ENCODE results near the gene TTC27. TPM values are rescaled to one million over a fixed set of nuclear protein-coding genes. Genes with fewer than 3 reads are reported as not detected.

TTC27 gene
- total and polyA plus RNA-seq, 4 donors, result 3.5 to 13.5 (median 6.3) TPM

DNA sequence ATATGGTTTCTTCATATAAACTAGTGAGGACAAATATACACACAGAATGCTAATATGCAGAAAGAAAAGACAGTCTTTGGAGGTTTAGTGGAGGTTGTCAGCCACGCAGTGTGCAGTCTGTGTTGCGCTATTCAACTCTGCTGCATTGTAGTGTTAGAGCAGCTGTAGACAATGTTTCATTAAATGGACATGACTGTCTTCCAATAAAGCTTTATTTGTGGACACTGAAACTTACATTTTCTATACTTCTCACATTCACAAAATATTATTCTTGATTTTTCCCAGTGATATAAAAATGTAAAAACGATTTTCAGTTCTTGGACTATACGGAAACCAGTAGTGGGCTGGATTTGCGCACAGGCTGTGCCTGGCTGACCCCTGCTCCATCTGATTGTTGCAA is 13.3 kb downstream of the TTC27 start (continued):
- TF ChIP-seq, protein P1, sequence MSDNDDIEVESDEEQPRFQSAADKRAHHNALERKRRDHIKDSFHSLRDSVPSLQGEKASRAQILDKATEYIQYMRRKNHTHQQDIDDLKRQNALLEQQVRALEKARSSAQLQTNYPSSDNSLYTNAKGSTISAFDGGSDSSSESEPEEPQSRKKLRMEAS (IDR thresholded peaks at IDR 0.05), result no peak
- no peak for TF ChIP-seq GABPA (IDR thresholded peaks at IDR 0.05 in 1 of 2, conservative IDR thresholded peaks at IDR 0.05 in 1 of 2)

DNA sequence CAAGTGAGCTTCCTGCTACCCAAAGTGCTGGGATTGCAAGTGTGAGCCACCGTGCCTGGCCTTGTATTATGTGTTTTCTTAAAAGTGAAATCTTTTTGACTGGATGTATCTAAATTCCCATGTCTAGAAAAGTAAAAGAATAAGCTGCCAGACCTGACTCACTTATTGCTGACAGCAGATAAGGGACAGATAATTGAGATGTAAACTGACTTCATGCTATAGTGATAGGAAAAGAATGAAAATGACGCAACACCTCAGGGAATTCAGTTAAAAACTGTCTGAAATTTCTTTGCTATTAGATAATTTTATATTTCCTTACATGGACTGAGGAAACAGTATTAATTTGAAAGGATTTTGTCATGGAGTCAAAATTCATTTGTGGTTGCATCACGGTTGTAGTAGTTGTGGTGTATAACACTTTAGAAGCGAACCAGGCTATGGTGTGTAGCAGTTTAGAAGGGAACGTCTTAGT is 19.4 kb downstream of the TTC27 start:
- H3K27ac ChIP-seq (ENCODE audit: low read depth in 1 of 2, low read length in 2 of 2), result no peak overlapping the region

More for the DNA sequence above, 19.4 kb downstream of the TTC27 start:
- Histone ChIP-seq H3K4me1 (ENCODE audit: control insufficient read depth in 4 of 4, insufficient read depth in 4 of 4, low read length in 3 of 4) (no peaks in the 10 kb centered on the region), H3K27me3 (ENCODE audit: control insufficient read depth in 4 of 4, insufficient read depth in 4 of 4, low read length in 3 of 4) (no peaks in the 10 kb centered on the region), H3K36me3 (ENCODE audit: control insufficient read depth in 4 of 4, insufficient read depth in 3 of 4, low read depth in 1 of 4, low read length in 3 of 4) (peaks cover 3 to 27% (median 19%) of the 10 kb centered on the region in 4 donors), H3K9me3 (ENCODE audit: control insufficient read depth in 4 of 4, low read length in 3 of 4) (no peaks in the 10 kb centered on the region), H3K9ac (ENCODE audit: low read depth in 1 of 2, low read length in 2 of 2) (no peak overlapping the region), H3K4me3 (ENCODE audit: low read depth in 1 of 3, low read length in 3 of 3) (no peak overlapping the region)
- no peak for TF ChIP-seq JUND (IDR thresholded peaks at IDR 0.05)
- TF ChIP-seq FOXA2 (IDR thresholded peaks at IDR 0.05), result no peak
- no peak for TF ChIP-seq RXRA (IDR thresholded peaks at IDR 0.05)
- TF ChIP-seq HNF4A (conservative IDR thresholded peaks at IDR 0.05), result no peak
- TF ChIP-seq FOXA1 (IDR thresholded peaks at IDR 0.05), result no peak
- TF ChIP-seq RAD21 (IDR thresholded peaks at IDR 0.05), result no peak
- TF ChIP-seq, protein P2, sequence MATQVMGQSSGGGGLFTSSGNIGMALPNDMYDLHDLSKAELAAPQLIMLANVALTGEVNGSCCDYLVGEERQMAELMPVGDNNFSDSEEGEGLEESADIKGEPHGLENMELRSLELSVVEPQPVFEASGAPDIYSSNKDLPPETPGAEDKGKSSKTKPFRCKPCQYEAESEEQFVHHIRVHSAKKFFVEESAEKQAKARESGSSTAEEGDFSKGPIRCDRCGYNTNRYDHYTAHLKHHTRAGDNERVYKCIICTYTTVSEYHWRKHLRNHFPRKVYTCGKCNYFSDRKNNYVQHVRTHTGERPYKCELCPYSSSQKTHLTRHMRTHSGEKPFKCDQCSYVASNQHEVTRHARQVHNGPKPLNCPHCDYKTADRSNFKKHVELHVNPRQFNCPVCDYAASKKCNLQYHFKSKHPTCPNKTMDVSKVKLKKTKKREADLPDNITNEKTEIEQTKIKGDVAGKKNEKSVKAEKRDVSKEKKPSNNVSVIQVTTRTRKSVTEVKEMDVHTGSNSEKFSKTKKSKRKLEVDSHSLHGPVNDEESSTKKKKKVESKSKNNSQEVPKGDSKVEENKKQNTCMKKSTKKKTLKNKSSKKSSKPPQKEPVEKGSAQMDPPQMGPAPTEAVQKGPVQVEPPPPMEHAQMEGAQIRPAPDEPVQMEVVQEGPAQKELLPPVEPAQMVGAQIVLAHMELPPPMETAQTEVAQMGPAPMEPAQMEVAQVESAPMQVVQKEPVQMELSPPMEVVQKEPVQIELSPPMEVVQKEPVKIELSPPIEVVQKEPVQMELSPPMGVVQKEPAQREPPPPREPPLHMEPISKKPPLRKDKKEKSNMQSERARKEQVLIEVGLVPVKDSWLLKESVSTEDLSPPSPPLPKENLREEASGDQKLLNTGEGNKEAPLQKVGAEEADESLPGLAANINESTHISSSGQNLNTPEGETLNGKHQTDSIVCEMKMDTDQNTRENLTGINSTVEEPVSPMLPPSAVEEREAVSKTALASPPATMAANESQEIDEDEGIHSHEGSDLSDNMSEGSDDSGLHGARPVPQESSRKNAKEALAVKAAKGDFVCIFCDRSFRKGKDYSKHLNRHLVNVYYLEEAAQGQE (IDR thresholded peaks at IDR 0.05), result no peak
- TF ChIP-seq GABPA (IDR thresholded peaks at IDR 0.05 in 1 of 2, conservative IDR thresholded peaks at IDR 0.05 in 1 of 2), result no peak
- TF ChIP-seq, protein P3, sequence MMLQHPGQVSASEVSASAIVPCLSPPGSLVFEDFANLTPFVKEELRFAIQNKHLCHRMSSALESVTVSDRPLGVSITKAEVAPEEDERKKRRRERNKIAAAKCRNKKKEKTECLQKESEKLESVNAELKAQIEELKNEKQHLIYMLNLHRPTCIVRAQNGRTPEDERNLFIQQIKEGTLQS (IDR thresholded peaks at IDR 0.05), result no peak
- TF ChIP-seq HNF4G (IDR thresholded peaks at IDR 0.05), result no peak
- TF ChIP-seq, protein P4, sequence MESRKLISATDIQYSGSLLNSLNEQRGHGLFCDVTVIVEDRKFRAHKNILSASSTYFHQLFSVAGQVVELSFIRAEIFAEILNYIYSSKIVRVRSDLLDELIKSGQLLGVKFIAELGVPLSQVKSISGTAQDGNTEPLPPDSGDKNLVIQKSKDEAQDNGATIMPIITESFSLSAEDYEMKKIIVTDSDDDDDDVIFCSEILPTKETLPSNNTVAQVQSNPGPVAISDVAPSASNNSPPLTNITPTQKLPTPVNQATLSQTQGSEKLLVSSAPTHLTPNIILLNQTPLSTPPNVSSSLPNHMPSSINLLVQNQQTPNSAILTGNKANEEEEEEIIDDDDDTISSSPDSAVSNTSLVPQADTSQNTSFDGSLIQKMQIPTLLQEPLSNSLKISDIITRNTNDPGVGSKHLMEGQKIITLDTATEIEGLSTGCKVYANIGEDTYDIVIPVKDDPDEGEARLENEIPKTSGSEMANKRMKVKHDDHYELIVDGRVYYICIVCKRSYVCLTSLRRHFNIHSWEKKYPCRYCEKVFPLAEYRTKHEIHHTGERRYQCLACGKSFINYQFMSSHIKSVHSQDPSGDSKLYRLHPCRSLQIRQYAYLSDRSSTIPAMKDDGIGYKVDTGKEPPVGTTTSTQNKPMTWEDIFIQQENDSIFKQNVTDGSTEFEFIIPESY (IDR thresholded peaks at IDR 0.05), result no peak
- no peak for TF ChIP-seq TAF1 (conservative IDR thresholded peaks at IDR 0.05)
- TF ChIP-seq NR2F2 (IDR thresholded peaks at IDR 0.05), result no peak
- TF ChIP-seq EGR1 (IDR thresholded peaks at IDR 0.05; ENCODE audit: low read depth in 2 of 2), result no peak
- no peak for TF ChIP-seq SP1 (IDR thresholded peaks at IDR 0.05)
- TF ChIP-seq, protein P5, sequence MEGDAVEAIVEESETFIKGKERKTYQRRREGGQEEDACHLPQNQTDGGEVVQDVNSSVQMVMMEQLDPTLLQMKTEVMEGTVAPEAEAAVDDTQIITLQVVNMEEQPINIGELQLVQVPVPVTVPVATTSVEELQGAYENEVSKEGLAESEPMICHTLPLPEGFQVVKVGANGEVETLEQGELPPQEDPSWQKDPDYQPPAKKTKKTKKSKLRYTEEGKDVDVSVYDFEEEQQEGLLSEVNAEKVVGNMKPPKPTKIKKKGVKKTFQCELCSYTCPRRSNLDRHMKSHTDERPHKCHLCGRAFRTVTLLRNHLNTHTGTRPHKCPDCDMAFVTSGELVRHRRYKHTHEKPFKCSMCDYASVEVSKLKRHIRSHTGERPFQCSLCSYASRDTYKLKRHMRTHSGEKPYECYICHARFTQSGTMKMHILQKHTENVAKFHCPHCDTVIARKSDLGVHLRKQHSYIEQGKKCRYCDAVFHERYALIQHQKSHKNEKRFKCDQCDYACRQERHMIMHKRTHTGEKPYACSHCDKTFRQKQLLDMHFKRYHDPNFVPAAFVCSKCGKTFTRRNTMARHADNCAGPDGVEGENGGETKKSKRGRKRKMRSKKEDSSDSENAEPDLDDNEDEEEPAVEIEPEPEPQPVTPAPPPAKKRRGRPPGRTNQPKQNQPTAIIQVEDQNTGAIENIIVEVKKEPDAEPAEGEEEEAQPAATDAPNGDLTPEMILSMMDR (IDR thresholded peaks at IDR 0.05; ENCODE audit: low read depth, low read length, missing input control), result no peak
- TF ChIP-seq YY1 (IDR thresholded peaks at IDR 0.05), result no peak
- TF ChIP-seq, protein P1 (IDR thresholded peaks at IDR 0.05), result no peak
- WGBS, result 92% methylated on average over 5 of the region's 5 CpGs
- no peak for DNase-seq (ENCODE audit: low spot score)

Data from liver (tissue), 9 donors.